ENCODE results near the gene ZFR2. TPM values are rescaled to one million over a fixed set of nuclear protein-coding genes. Genes with fewer than 3 reads are reported as not detected.

The ZFR2 gene
- polyA plus RNA-seq (2012; ENCODE audit: insufficient read length, low read depth) = 0.06 TPM

DNA sequence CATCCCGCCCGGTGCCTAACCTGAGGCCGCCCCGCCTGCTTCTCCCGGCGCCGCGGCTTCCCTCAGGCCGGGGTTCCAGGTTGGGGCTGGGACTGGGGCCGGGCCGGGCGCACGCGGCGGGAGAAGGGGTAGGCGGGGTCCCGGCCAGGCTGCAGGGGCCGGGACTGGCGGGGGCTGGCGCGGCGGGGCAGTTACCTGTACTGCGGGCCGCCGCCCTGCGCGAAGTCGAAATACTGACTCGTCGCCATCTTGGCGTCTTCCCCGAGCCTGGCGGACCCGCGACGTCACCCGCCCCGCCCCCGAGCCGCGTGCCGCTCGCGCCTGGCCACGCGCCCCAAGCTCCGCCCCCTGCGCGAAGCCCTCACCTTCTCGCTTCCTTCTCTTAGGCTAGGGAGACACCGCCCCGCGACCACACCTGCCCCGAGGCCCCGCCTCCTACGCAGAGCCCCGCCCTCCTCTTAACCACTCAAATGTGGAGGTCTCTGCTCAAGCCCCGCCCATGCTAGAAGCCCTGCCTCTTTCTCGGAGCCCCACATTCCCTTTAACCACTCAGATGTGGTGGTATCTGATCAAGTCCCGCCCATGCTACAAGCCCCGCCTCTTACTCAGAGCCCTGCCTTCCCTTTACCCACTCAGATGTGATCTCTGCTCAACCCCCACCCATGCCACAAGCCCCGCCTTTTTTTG lies at the start of gene ZFR2:
Gene ZFR2, minus strand, starts transcription at position 269 of the 687 bp plus-strand sequence. Its CDS starts 21 bp downstream, at position 248.
- no peak for TF ChIP-seq FOXP2 (optimal IDR thresholded peaks at IDR 0.05; ENCODE audit: borderline replicate concordance, extremely low read depth, extremely low read length, insufficient read depth)
- no peak for TF ChIP-seq REST (IDR thresholded peaks at IDR 0.05; ENCODE audit: insufficient read depth in 1 of 2, low read depth in 2 of 2, low read length in 2 of 2)
- TF ChIP-seq TAF1 (IDR thresholded peaks at IDR 0.05; ENCODE audit: borderline replicate concordance, insufficient read depth, low read length) = no peak
- TF ChIP-seq SIN3A (IDR thresholded peaks at IDR 0.05; ENCODE audit: borderline replicate concordance, insufficient read depth, low read length) = no peak
- no peak for TF ChIP-seq POLR2AphosphoS5 (IDR thresholded peaks at IDR 0.05; ENCODE audit: low read depth, low read length)

GRCh38 chr19:3916033-3916432 lies 47.2 kb upstream of the ZFR2 start:
- TF ChIP-seq POLR2AphosphoS5 (IDR thresholded peaks at IDR 0.05; ENCODE audit: low read depth, low read length) (no peak), TAF1 (IDR thresholded peaks at IDR 0.05; ENCODE audit: borderline replicate concordance, insufficient read depth, low read length) (no peak), REST (IDR thresholded peaks at IDR 0.05; ENCODE audit: insufficient read depth in 1 of 2, low read depth in 2 of 2, low read length in 2 of 2) (no peak), SIN3A (IDR thresholded peaks at IDR 0.05; ENCODE audit: borderline replicate concordance, insufficient read depth, low read length) (no peak), FOXP2 (optimal IDR thresholded peaks at IDR 0.05; ENCODE audit: borderline replicate concordance, extremely low read depth, extremely low read length, insufficient read depth) (no peak)

DNA sequence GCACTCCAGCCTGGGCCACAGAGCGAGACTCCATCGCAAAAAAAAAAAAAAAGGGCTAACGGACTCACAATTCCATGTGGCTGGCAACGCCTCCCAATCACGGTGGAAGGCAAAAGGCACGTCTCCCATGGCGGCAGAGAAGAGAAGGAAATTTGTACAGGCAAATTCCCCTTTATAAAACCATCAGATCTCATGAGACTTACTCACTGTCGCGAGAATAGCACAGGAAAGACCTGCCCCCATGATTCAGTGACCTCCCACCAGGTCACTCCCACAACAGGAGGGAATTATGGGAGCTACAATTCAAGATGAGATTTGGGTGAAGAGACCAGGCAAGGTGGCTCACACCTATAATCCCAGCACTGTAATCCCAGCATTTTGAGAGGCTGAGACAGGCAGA lies 45.4 kb upstream of the ZFR2 start:
- TF ChIP-seq TAF1 (IDR thresholded peaks at IDR 0.05; ENCODE audit: borderline replicate concordance, insufficient read depth, low read length) = no peak
- TF ChIP-seq POLR2AphosphoS5 (IDR thresholded peaks at IDR 0.05; ENCODE audit: low read depth, low read length) = no peak
- TF ChIP-seq REST (IDR thresholded peaks at IDR 0.05; ENCODE audit: insufficient read depth in 1 of 2, low read depth in 2 of 2, low read length in 2 of 2) = no peak
- no peak for TF ChIP-seq SIN3A (IDR thresholded peaks at IDR 0.05; ENCODE audit: borderline replicate concordance, insufficient read depth, low read length)
- TF ChIP-seq FOXP2 (optimal IDR thresholded peaks at IDR 0.05; ENCODE audit: borderline replicate concordance, extremely low read depth, extremely low read length, insufficient read depth) = no peak

DNA sequence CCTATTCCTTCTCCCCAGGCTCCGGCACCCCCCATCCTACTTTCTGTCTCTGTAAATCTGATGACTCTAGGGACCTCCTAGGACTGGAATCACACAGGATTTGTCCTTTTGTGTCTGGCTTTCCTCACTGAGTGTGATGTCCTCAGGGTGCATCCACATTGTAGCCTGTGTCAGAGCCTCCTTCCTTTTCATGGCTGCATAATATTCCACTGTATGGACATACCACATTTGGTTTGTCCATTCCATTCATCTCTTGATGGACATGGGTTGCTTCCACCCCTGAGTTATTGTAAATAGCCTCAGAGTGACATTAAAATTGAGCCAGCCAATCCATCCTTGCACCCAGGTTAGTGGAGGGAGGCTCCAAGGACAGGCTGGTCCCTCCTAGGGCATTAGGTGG lies 41.3 kb upstream of the ZFR2 start:
- TF ChIP-seq TAF1 (IDR thresholded peaks at IDR 0.05; ENCODE audit: borderline replicate concordance, insufficient read depth, low read length) = no peak
- no peak for TF ChIP-seq SIN3A (IDR thresholded peaks at IDR 0.05; ENCODE audit: borderline replicate concordance, insufficient read depth, low read length)
- TF ChIP-seq REST (IDR thresholded peaks at IDR 0.05; ENCODE audit: insufficient read depth in 1 of 2, low read depth in 2 of 2, low read length in 2 of 2) = no peak
- no peak for TF ChIP-seq POLR2AphosphoS5 (IDR thresholded peaks at IDR 0.05; ENCODE audit: low read depth, low read length)
- no peak for TF ChIP-seq FOXP2 (optimal IDR thresholded peaks at IDR 0.05; ENCODE audit: borderline replicate concordance, extremely low read depth, extremely low read length, insufficient read depth)
